Astrocyte (in vitro differentiated cells and primary cell): Measurements from ENCODE around the gene LRP11.

ENCODE experiments used
- EZH2 ChIP-seq: IDR thresholded peaks from 2 replicates; pipeline ENCODE4 v1.6.1; 2012; ENCODE audit warnings: mild to moderate bottlenecking, low read length, inconsistent platforms; ENCODE audit not compliant: insufficient read depth
- TF ChIP-seq, protein P1 (sequence below): IDR thresholded peaks from 2 replicates; pipeline ENCODE4 v1.5.1; 2011; ENCODE audit warnings: low read depth, mild to moderate bottlenecking, inconsistent platforms, low read length, moderate library complexity; ENCODE audit not compliant: insufficient read depth

DNA sequence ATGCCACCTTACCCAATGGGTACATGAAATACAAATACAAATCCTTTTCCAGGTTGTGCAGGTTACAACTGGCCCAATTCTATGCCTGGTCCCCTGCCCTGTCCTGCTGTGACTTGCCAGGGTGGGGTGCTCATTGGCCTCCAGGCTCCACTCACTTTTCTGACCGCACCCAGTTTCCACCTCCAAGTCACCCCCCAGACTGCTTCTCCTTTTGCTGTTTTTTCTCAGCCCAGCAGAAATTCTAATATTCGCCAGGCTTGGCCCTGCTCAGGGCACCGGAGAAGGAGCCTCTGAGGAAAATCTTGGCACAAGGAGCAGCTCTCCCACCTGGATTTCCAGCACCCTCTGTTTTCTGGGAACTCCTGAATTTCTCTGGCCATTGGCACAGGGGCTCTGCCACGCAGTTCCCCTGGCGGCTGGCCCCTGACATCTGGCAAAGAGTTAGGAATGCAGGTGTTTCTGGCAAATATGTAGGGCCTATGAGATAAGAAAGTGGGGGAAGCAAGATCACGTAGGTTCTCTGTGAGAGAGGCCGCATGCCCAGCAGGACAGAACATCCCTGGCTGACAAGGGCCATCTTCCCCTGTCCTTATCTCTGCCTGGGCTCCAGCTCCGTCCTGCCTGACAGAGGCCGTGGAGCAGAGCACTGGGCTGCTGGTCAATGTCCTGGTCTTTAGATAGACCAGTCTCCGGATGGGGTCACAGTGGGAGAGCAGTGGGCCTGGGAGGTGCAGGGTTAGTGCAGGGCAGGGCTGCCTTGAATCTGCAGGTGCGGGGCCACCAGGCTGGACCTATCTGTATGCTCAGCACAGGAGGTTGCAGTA lies 36.7 kb upstream of the LRP11 start:
- no peak for TF ChIP-seq EZH2
- TF ChIP-seq, protein P1, sequence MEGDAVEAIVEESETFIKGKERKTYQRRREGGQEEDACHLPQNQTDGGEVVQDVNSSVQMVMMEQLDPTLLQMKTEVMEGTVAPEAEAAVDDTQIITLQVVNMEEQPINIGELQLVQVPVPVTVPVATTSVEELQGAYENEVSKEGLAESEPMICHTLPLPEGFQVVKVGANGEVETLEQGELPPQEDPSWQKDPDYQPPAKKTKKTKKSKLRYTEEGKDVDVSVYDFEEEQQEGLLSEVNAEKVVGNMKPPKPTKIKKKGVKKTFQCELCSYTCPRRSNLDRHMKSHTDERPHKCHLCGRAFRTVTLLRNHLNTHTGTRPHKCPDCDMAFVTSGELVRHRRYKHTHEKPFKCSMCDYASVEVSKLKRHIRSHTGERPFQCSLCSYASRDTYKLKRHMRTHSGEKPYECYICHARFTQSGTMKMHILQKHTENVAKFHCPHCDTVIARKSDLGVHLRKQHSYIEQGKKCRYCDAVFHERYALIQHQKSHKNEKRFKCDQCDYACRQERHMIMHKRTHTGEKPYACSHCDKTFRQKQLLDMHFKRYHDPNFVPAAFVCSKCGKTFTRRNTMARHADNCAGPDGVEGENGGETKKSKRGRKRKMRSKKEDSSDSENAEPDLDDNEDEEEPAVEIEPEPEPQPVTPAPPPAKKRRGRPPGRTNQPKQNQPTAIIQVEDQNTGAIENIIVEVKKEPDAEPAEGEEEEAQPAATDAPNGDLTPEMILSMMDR, result no peak
